Activated CD4-positive, alpha-beta T cell treated with anti-CD3 and anti-CD28 coated beads, Interleukin-2, amount 50 U/mL, for 4 hours (primary cell): ENCODE measurements around the gene CENPN.

Experiments
- DNase-seq, 2 experiments: peaks; one replicate each; pipeline ENCODE4 v3.0.0-alpha.2; 2020

Gene CENPN

GRCh38 chr16:80992676-80993293 lies 14.2 kb upstream of the CENPN start:
- no peak for DNase-seq

GRCh38 chr16:80993307-80993706 lies 13.7 kb upstream of the CENPN start:
- no peak for DNase-seq

- DNase-seq, result no peak
These were observed 13.2 kb upstream of the CENPN start for GRCh38 chr16:80993834-80994233.

GRCh38 chr16:80994451-80994850 lies 12.6 kb upstream of the CENPN start:
- DNase-seq, result no peak

GRCh38 chr16:80996688-80997138 lies 10.3 kb upstream of the CENPN start:
- no peak for DNase-seq

- no peak for DNase-seq
These were observed 9.7 kb upstream of the CENPN start for GRCh38 chr16:80997139-80997798.

GRCh38 chr16:80997964-80998620 lies 8.9 kb upstream of the CENPN start:
- no peak for DNase-seq

GRCh38 chr16:81000873-81001272 lies 6.1 kb upstream of the CENPN start:
- no peak for DNase-seq

GRCh38 chr16:81001330-81001729 lies 5.7 kb upstream of the CENPN start:
- DNase-seq, result no peak

GRCh38 chr16:81003064-81003463 lies 4.0 kb upstream of the CENPN start:
- no peak for DNase-seq

- DNase-seq, result no peak
These were observed 3.2 kb upstream of the CENPN start for GRCh38 chr16:81003610-81004460.

GRCh38 chr16:81004646-81005353 lies 2.2 kb upstream of the CENPN start:
- DNase-seq, result no peak

GRCh38 chr16:81005610-81006161 lies 1.3 kb upstream of the CENPN start:
- DNase-seq, result no peak

GRCh38 chr16:81006211-81006812 lies 702 bp upstream of the CENPN start:
- peak; percentile 56 to 63 for DNase-seq

- DNase-seq, result no peak
These were observed 1.4 kb downstream of the CENPN start for GRCh38 chr16:81008505-81008789.

GRCh38 chr16:81012974-81013373 lies 6.0 kb downstream of the CENPN start:
- DNase-seq, result no peak

GRCh38 chr16:81014672-81015071 lies 7.7 kb downstream of the CENPN start:
- no peak for DNase-seq

- DNase-seq, result no peak
These were observed 11.5 kb downstream of the CENPN start for GRCh38 chr16:81018496-81018895.

- no peak for DNase-seq
These were observed 19.4 kb downstream of the CENPN start for GRCh38 chr16:81026429-81026828.

- no peak for DNase-seq
These were observed 23.1 kb downstream of the CENPN start for GRCh38 chr16:81029930-81030604.

- peak; percentile 80 to 82 for DNase-seq
These were observed 28.5 kb downstream of the CENPN start, which contains the start of gene ATMIN for GRCh38 chr16:81035398-81035974. Gene ATMIN (plus strand): TSS chr16:81035842. CDS start chr16:81035871, 29 bp downstream.
